ENCODE measurements around the gene UBE2QL1.

- TF ChIP-seq POLR2A (IDR thresholded peaks at IDR 0.05; ENCODE audit: low read length) (no peak), GATA1 (IDR thresholded peaks at IDR 0.05; ENCODE audit: low read depth, low read length) (no peak)
These were observed 12.3 kb downstream of the UBE2QL1 start for GRCh38 chr5:6461006-6461405.
